ACHN (cell line): Measurements from ENCODE around the gene TLCD2.

Experiments
- DNase-seq: peaks from one replicate; pipeline ENCODE4 v3.0.0-alpha.2; 2015
- in situ Hi-C: cut with HindIII; loops from 2 replicates; pipeline ENCODE4 v1.10.0; 2017; ENCODE audit warnings: low sequenced_read_pairs, low pct_ligation_motif_present, low pct_unique_long_range_greater_than_20kb

TLCD2 gene

DNA sequence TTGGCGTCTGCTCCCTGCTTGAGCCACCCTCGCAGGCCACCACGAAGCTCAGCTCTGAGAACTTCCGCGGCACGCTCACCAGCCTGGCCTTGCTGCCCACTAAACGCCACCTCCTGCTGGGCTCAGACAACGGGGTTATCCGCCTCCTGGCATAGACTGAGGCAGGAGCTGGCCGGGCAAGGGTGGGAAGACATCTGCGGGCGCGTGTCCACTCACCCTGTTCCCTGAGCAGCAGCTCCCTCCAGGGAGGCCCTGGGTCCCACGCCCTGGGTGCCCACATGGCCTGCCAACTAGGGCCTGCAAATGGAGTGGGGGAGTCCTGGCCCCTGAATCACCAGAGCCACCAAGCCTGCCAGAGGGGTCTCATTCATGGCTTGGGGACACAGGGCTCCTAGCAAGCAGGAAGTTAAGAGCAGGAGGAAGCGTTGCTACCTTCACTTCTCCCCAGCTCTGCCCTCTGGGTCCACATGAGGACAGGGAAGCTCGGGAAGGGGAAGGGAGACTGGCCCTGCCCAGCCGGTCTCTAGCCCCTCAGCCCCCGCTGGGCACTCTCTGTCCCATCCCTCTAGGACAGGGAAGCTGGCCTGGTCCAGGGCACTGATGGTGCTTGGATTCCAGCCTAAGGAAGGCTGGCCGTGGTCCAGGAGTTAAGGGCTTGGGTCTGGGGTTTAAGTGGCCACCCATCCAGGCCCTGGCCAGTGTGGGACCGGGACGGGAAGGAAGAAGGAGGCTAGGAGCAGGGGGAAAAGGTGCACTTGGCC, 27.5 kb upstream of the TLCD2 start:
- in situ Hi-C loops = loop anchor here (10.0 kb wide), 1 partner anchor 47 kb away; no protein-coding TSS in a partner anchor
- DNase-seq = no peak

DNA sequence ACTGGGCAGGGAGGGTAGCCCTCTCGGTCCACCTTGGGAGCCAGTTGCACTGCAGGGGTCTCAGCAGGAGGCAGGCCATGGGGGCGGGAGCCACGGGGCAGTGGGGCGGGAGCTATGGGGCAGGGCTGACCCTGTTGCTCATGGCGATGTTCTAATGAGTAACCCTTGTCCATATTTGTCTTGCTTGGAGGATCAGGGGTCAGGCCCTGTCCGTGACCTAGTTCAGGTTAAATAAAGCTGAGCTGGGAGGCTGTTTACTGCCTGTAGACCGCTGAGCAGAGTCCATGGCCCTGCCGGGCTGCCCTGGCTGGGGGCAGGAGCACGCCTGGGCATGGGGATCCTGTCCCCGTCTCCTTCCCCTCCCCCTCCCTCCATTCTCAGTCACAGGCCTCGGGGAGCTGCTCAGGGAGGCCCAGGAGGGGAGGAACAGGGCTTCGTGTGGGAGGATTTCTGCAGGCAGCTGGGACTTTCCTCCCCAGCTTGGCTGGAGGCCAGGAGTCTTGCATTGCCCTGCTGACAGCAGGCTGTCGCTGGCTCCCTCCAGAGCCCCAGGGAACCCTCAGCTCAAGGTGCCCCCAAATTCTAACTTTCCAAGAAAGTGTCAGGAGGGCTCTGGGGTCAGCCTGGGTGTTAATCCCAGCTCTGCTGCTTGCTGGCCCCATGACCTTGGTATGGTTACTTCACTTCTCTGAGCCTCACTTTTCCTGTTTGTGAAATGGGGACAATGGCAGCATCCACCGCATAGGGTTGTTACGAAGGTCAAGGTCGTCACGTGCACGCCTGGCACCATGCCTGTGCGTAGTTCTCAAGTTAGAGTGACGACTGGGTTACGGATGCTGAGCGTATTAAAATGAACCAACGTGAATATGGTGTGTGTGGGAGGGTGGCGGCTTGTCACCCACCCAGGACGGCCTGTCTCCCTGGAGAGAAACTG, 26.4 kb upstream of the TLCD2 start:
- in situ Hi-C loops = loop anchor here (10.0 kb wide), 1 partner anchor 48 kb away; no protein-coding TSS in a partner anchor
- DNase-seq = peak; percentile 44

DNA sequence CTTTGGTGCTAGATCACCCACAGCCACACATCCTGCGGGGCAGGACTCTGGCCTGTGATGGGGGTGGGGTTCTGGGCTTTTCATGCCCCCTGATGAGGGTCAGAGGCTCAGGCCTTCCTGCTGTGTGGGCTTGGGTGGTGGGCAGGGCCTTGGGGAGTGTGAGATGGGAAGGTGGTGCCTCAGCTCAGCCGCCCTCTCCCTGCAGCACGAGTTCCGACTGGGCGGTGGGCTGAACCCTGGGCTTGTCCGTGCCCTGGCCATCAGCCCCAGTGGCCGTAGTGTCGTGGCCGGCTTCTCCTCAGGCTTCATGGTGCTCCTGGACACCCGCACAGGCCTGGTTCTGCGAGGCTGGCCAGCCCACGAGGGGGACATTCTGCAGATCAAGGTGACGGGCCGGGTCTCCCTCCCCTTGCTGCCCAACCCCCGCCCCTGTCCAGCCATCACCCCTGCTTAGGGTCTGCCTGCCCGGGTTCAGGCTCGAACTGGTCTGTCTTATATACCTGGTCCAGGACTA, 25.7 kb upstream of the TLCD2 start:
- in situ Hi-C loops = loop anchor here (10.0 kb wide), 1 partner anchor 49 kb away; no protein-coding TSS in a partner anchor
- DNase-seq = no peak

DNA sequence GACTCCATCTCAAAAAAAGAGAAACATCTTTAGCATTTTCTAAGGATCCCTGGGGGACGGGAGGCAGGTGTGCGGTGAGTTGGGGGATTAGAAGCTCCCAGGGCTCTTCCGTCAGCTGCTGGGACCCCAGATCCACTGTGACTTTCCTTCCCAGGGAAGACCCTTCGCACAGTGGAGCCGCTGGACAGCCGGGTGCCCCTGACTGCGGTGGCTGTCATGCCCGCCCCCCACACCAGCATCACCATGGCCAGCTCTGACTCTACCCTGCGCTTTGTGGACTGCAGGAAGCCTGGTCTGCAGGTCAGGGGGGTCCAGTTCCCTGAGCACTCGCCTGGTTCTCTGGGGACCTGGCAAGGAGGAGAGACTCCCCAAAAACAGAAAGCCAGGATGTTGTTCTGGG, 25.2 kb upstream of the TLCD2 start:
- no peak for DNase-seq
- in situ Hi-C loops = loop anchor here (10.0 kb wide), 1 partner anchor 49 kb away; no protein-coding TSS in a partner anchor

DNA sequence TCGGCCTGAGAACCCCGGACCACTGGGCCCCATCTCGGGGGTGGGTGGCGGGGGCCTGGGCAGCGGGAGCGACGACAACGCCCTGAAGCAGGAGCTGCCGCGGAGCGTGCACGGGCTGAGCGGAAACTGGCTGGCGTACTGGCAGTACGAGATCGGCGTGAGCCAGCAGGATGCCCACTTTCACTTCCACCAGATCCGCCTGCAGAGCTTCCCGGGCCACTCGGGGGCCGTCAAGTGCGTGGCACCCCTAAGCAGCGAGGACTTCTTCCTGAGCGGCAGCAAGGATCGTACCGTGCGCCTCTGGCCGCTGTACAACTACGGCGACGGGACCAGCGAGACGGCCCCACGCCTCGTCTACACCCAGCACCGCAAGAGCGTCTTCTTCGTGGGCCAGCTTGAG, 23.6 kb upstream of the TLCD2 start:
- DNase-seq = no peak
- in situ Hi-C loops = loop anchor here (10.0 kb wide), 1 partner anchor 51 kb away; no protein-coding TSS in a partner anchor

DNA sequence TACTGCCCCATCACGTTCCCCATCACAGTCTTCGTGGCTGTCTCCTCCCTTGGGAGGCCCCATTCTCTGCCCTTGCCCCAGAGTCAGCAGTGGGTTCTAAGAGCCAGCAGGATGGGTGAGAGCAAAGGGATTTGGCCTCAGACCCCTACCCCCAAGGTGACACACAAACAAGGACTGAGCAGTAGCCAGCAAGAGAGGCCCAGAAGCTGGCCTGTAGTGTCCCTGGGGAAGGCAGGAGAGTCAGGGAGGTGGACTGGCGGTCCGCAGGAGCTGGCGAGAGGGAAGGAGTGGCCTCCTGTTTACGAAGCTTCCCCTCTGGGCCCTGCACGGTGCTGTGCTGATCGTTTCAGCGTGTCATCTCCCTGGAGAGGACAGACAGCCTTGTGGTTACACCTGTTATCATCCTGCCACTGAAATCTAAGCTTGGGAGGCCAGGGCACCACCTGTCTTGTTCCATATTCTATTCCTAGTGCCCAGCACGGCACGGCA, 22.7 kb upstream of the TLCD2 start:
- DNase-seq = no peak
- in situ Hi-C loops = loop anchor here (10.0 kb wide), 1 partner anchor 52 kb away; no protein-coding TSS in a partner anchor

DNA sequence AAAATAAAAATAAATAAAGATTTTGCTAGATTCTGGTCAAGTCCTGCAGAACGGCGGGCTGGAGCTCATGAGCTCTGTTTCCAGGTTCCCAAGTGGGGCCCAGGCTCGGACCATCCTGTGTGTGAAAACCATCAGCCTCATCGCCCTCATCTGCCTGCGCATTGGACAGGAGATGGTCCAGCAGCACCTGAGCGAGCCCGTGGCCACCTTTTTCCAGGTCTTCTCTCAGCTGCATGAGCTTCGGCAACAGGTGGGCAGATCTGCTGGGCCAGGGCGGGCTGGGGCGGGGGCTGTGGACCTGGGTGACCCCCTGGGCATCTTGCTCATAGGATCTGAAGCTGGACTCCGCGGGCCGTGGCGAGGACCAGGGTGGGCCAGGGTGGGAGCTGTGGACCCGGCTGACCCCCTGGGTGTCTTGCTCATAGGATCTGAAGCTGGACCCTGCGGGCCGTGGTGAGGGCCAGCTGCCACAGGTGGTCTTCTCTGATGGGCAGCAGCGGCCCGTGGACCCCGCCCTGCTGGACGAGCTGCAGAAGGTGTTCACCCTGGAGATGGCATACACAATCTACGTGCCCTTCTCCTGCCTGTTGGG, 22.2 kb upstream of the TLCD2 start:
- in situ Hi-C loops = loop anchor here (10.0 kb wide), 1 partner anchor 52 kb away; no protein-coding TSS in a partner anchor

DNA sequence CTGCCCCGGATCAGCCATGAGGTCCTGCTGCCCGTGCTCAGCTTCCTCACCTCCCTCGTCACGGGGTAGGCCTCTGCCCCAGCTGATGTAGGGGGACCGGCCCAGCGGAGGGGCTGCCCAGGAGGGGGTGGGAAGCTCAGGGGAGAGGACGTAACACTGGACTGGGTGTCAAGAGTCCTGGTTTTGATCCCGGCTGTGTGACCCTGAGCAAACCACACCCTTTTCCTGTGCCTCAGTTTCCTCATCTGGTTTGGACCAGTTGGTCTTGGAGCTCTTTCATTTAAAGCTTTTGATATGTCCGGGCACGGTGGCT, 21.0 kb upstream of the TLCD2 start:
- in situ Hi-C loops = loop anchor here (10.0 kb wide), 1 partner anchor 54 kb away; no protein-coding TSS in a partner anchor
- DNase-seq = no peak

More for the DNA sequence above, 22.2 kb upstream of the TLCD2 start:
- no peak for DNase-seq

DNA sequence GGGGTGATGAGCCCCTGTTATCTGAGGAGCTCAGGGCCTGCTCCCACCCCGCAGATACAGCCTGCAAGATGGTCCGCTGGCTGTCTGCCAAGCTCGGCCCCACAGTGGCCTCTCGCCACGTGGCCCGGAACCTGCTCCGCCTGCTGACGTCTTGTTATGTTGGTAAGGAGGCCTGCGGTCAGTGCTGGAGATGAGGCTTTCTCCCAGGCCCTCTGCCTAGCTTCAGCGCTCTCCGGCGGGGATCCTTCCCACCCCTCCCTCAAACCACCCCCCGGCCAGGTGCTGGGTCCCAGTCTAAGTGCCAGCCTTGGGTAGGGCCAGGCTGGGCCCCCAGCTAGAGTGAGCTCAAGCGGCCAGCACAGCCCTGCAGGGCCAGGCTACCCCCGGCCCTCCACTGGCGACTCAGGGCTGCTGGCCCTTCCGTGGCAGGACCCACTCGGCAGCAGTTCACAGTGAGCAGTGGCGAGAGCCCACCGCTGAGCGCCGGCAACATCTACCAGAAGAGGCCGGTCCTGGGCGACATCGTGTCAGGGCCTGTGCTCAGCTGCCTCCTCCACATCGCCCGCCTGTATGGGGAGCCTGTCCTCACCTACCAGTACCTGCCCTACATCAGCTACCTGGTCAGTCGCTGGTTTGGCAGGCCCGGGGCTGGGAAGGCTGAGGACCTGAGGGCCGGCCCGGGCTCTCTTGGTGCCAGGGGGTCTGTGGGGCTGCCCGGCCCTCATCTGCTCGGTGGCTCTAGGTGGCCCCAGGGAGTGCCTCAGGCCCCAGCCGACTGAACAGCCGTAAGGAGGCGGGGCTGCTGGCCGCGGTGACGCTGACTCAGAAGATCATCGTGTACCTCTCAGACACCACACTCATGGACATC, 20.4 kb upstream of the TLCD2 start:
- DNase-seq = peak; percentile 79
- in situ Hi-C loops = loop anchor here (10.0 kb wide), 1 partner anchor 54 kb away; no protein-coding TSS in a partner anchor

DNA sequence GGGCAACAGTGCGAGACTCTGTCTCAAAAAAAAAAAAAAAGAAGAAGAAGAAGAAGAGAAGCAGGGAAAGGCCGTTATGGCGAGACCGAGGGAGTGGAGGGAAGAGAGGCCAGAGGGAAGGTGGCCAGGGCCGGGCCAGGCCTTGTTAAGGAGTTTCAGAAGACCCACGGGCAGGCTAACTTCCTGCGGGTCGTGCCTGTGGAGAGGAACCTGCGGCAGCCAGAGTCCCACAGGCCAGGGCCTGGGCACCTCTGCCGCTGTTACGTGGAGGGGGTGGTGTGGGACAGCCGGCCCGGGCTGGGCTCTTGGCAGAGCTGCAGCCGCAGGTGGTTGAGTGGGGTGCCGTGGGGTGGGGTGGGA, 19.8 kb upstream of the TLCD2 start:
- no peak for DNase-seq
- in situ Hi-C loops = loop anchor here (10.0 kb wide), 1 partner anchor 55 kb away; no protein-coding TSS in a partner anchor

DNA sequence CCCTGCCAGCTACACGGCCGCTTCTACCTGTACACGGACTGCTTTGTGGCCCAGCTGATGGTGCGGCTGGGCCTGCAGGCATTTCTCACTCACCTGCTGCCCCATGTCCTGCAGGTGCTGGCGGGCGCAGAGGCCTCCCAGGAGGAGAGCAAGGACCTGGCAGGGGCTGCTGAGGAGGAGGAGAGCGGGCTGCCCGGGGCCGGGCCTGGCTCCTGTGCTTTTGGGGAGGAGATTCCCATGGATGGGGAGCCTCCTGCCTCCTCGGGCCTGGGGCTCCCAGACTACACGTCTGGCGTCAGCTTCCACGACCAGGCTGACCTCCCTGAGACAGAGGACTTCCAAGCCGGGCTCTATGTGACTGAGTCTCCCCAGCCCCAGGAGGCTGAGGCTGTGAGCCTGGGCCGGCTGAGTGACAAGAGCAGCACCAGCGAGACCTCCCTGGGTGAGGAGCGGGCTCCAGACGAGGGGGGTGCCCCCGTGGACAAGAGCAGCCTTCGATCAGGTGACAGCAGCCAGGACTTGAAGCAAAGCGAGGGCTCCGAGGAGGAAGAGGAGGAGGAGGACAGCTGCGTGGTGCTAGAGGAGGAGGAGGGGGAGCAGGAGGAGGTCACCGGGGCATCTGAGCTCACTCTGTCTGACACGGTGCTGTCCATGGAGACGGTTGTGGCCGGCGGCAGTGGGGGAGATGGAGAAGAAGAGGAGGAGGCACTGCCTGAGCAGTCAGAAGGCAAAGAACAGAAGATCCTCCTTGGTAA, 17.9 kb upstream of the TLCD2 start:
- no peak for DNase-seq
- in situ Hi-C loops = no loop called here

DNA sequence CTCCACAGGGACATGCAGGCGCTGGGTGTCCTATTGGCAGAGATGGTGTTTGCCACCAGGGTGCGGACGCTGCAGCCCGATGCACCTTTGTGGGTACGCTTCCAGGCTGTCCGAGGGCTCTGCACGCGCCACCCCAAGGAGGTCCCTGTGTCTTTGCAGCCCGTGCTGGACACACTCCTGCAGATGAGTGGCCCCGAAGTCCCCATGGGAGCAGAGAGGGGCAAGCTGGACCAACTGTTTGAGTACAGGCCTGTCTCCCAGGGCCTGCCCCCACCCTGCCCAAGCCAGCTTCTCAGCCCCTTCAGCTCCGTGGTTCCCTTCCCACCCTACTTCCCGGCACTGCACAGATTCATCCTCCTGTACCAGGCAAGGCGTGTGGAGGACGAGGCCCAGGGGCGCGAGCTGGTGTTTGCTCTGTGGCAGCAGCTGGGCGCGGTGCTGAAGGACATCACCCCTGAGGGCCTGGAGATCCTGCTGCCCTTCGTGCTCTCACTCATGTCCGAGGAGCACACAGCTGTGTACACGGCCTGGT, 17.1 kb upstream of the TLCD2 start:
- in situ Hi-C loops = no loop called here

DNA sequence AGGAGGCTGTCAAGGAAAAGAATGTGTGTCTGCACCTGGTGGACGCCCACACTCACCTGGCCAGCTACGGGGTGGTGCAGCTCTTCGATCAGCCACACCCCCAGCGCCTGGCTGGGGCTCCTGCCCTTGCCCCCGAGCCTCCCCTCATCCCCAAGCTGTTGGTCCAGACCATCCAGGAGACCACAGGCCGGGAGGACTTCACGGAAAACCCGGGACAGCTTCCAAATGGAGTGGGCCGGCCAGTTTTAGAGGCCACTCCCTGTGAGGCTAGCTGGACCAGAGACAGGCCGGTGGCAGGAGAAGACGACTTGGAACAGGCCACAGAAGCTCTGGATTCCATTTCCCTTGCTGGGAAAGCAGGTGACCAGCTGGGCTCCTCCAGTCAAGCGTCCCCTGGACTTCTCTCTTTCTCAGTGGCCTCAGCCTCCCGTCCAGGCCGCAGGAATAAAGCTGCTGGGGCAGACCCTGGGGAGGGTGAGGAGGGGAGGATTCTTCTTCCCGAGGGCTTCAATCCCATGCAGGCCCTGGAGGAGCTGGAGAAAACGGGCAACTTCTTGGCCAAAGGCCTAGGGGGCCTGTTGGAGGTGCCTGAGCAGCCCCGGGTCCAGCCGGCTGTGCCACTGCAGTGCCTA, 16.6 kb upstream of the TLCD2 start:
- in situ Hi-C loops = no loop called here
- no peak for DNase-seq

More for the DNA sequence above, 17.1 kb upstream of the TLCD2 start:
- no peak for DNase-seq

DNA sequence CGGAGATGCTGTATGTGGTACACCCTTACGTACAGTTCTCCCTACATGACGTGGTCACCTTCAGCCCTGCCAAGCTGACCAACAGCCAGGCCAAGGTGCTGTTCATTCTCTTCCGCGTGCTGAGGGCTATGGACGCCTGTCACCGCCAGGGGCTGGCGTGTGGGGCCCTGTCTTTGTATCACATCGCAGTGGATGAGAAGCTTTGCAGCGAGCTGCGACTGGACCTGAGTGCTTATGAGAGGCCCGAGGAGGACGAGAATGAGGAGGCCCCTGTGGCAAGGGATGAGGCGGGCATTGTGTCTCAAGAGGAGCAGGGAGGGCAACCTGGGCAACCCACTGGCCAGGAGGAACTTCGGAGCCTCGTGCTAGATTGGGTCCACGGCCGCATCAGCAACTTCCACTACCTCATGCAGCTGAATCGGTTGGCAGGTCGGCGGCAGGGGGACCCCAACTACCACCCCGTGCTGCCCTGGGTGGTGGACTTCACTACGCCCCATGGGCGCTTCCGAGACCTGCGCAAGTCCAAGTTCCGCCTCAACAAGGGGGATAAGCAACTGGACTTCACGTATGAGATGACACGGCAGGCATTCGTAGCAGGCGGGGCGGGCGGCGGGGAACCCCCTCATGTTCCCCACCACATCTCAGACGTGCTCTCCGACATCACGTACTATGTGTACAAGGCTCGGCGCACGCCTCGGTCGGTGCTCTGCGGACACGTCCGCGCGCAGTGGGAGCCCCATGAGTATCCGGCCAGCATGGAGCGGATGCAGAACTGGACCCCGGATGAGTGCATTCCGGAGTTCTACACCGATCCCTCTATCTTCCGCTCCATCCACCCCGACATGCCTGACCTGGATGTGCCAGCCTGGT, 15.7 kb upstream of the TLCD2 start:
- in situ Hi-C loops = no loop called here

DNA sequence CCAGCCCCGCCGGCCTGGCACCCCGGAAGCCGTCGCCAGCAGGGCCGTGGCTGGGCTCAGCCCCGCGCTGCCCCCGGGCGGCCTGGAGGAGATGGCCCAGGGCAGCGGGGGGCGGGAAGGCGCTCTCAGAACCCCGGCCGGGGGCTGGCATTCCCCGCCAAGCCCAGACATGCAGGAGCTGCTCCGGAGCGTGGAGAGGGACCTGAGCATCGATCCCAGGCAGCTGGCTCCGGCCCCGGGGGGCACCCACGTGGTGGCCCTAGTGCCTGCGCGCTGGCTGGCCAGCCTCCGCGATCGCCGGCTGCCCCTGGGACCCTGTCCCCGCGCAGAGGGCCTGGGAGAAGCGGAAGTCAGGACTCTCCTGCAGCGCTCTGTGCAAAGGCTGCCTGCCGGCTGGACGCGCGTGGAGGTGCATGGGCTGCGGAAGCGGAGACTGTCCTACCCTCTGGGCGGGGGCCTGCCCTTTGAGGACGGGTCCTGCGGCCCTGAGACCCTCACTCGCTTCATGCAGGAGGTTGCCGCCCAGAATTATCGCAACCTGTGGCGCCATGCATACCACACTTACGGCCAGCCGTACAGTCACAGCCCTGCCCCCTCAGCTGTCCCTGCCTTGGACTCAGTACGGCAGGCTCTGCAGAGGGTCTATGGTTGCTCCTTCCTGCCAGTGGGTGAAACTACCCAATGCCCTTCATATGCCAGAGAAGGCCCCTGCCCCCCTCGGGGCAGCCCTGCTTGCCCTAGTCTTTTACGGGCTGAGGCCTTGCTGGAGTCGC, 14.9 kb upstream of the TLCD2 start:
- no peak for DNase-seq
- in situ Hi-C loops = no loop called here

More for the DNA sequence above, 15.7 kb upstream of the TLCD2 start:
- no peak for DNase-seq
